A673 (cell line): ENCODE results near the gene ZNF69.

Experiments used
- EZH2 ChIP-seq: fragments of 200-600 bp; sonication (generic); IDR thresholded peaks from 2 replicates; pipeline ENCODE4 v1.6.1; 2017; ENCODE audit warnings: borderline replicate concordance, low read depth, mild to moderate bottlenecking, mixed read lengths, antibody characterized with exemption, low read length; ENCODE audit not compliant: poor library complexity, severe bottlenecking
- TF ChIP-seq, protein P1 (sequence below): fragments of 300-800, 200-600 bp; sonication (generic); conservative IDR thresholded peaks from 2 replicates; pipeline ENCODE4 v1.5.1; 2017; ENCODE audit warnings: low read depth, mild to moderate bottlenecking, antibody characterized with exemption, low read length, moderate library complexity, mixed read lengths

- TF ChIP-seq, protein P1, sequence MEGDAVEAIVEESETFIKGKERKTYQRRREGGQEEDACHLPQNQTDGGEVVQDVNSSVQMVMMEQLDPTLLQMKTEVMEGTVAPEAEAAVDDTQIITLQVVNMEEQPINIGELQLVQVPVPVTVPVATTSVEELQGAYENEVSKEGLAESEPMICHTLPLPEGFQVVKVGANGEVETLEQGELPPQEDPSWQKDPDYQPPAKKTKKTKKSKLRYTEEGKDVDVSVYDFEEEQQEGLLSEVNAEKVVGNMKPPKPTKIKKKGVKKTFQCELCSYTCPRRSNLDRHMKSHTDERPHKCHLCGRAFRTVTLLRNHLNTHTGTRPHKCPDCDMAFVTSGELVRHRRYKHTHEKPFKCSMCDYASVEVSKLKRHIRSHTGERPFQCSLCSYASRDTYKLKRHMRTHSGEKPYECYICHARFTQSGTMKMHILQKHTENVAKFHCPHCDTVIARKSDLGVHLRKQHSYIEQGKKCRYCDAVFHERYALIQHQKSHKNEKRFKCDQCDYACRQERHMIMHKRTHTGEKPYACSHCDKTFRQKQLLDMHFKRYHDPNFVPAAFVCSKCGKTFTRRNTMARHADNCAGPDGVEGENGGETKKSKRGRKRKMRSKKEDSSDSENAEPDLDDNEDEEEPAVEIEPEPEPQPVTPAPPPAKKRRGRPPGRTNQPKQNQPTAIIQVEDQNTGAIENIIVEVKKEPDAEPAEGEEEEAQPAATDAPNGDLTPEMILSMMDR: no peak
- TF ChIP-seq EZH2: no peak
Measured at GRCh38 chr19:11902228-11902627, 14.6 kb downstream of the ZNF69 start.
